Smooth muscle cell (in vitro differentiated cells): ENCODE data around the gene GRIP2. TPM values are rescaled to one million over a fixed set of nuclear protein-coding genes. Genes with fewer than 3 reads are reported as not detected.

Experiments used
- DNase-seq: peaks from one replicate; lab custom pipeline; 2025; ENCODE audit not compliant: unreplicated experiment; lab: John Stamatoyannopoulos, UW
- H2AFZ ChIP-seq: fragments of 200-600 bp; sonication (generic); 2 replicates; pipeline ENCODE4 v1.6.0; 2016; ENCODE audit warnings: antibody characterized with exemption, low read depth, mild to moderate bottlenecking
- H3F3A ChIP-seq: fragments of 200-600 bp; sonication (generic); 2 replicates; pipeline ENCODE4 v1.6.0; 2017; ENCODE audit warnings: antibody characterized with exemption, low read depth
- H3K27ac ChIP-seq: fragments of 200-600 bp; sonication (generic); 2 replicates; pipeline ENCODE4 v1.5.1; 2016; ENCODE audit warnings: low read depth, mild to moderate bottlenecking
- H3K27me3 ChIP-seq: fragments of 200-600 bp; sonication (generic); 2 replicates; pipeline ENCODE4 v1.6.1; 2016; ENCODE audit warnings: low read depth, mild to moderate bottlenecking
- H3K36me3 ChIP-seq: fragments of 200-600 bp; sonication (generic); 2 replicates; pipeline ENCODE4 v1.5.1; 2016; ENCODE audit warnings: low read depth
- H3K4me1 ChIP-seq: fragments of 200-600 bp; sonication (generic); 2 replicates; pipeline ENCODE4 v1.5.1; 2016; ENCODE audit warnings: low read depth
- H3K4me2 ChIP-seq: fragments of 200-600 bp; sonication (generic); 2 replicates; pipeline ENCODE4 v1.6.0; 2016; ENCODE audit warnings: mild to moderate bottlenecking
- H3K4me3 ChIP-seq: fragments of 200-600 bp; sonication (generic); 2 replicates; pipeline ENCODE4 v1.5.1; 2016; ENCODE audit warnings: mild to moderate bottlenecking
- H3K79me2 ChIP-seq: fragments of 200-600 bp; sonication (generic); 2 replicates; pipeline ENCODE4 v1.6.0; 2016; ENCODE audit warnings: low read depth, mild to moderate bottlenecking
- H3K9ac ChIP-seq: fragments of 200-600 bp; sonication (generic); 2 replicates; pipeline ENCODE4 v1.6.0; 2016; ENCODE audit warnings: low read depth
- H3K9me3 ChIP-seq: fragments of 200-600 bp; sonication (generic); replicated peaks from 2 replicates; pipeline ENCODE4 v1.5.1; 2016; ENCODE audit warnings: low read depth
- H4K20me1 ChIP-seq: fragments of 200-600 bp; sonication (generic); 2 replicates; pipeline ENCODE4 v1.6.0; 2016; ENCODE audit warnings: low read depth
- CTCF ChIP-seq: fragments of 200-600 bp; sonication (generic); IDR thresholded peaks from 2 replicates; pipeline ENCODE4 v1.5.1; 2017; ENCODE audit warnings: borderline replicate concordance, mild to moderate bottlenecking, antibody characterized with exemption; ENCODE audit not compliant: insufficient read depth, poor library complexity, severe bottlenecking
- WGBS: methylation state at CpG from one replicate; pipeline ENCODE4 v1.1.7; 2016; ENCODE audit warnings: low lambda C conversion rate; 5-methylcytosine and 5-hydroxymethylcytosine counted together
- polyA plus RNA-seq: library from polyadenylated mRNA; unstranded; fragments of >200 nt; fragmentation: Nextera tagmentation; extraction: Ambion mirVana; gene quantifications from 2 replicates; pipeline ENCODE4 v1.2.1, GENCODE V29; 2016
- total RNA-seq: library from RNA; depleted of rRNA; stranded (reverse); fragments of >200 nt; gene quantifications from 2 replicates; pipeline ENCODE4 v1.2.3, GENCODE V29; 2014

GRIP2 gene
- total and polyA plus RNA-seq, 2 experiments from 2014 or later = 2.0 to 6.5 TPM

- no peak overlapping the region for H3K4me2 ChIP-seq
- H3K4me1 ChIP-seq = no peaks in the 10 kb centered on the region
- no peak overlapping the region for H2AFZ ChIP-seq
- no peak overlapping the region for H3K9ac ChIP-seq
- no peak overlapping the region for H3K4me3 ChIP-seq
- no peaks in the 10 kb centered on the region for H3K36me3 ChIP-seq
- H3K27ac ChIP-seq = no peak overlapping the region
- no peaks in the 10 kb centered on the region for H4K20me1 ChIP-seq
- no peaks in the 10 kb centered on the region for H3K27me3 ChIP-seq
- no peak for TF ChIP-seq CTCF
- 91% methylated on average over 2 of the region's 2 CpGs for WGBS
- H3K79me2 ChIP-seq = no peaks in the 10 kb centered on the region
- no peaks in the 10 kb centered on the region for H3K9me3 ChIP-seq
- H3F3A ChIP-seq = no peaks in the 10 kb centered on the region
- DNase-seq = no peak
These were observed 49.3 kb downstream of the GRIP2 start for GRCh38 chr3:14490831-14491230.

GRCh38 chr3:14490255-14490654 is 49.9 kb downstream of the GRIP2 start:
- Histone ChIP-seq H3K27ac (no peak overlapping the region), H2AFZ (no peak overlapping the region), H3K36me3 (no peaks in the 10 kb centered on the region), H4K20me1 (no peaks in the 10 kb centered on the region), H3K79me2 (no peaks in the 10 kb centered on the region), H3K4me1 (no peaks in the 10 kb centered on the region), H3K4me3 (no peak overlapping the region), H3K4me2 (no peak overlapping the region), H3K9me3 (no peaks in the 10 kb centered on the region), H3K9ac (no peak overlapping the region), H3K27me3 (no peaks in the 10 kb centered on the region), H3F3A (no peaks in the 10 kb centered on the region)
- TF ChIP-seq CTCF = no peak
- no peak for DNase-seq
- WGBS = 85% methylated on average over 4 of the region's 4 CpGs

- WGBS = 88% methylated on average over 7 of the region's 7 CpGs
- no peak for DNase-seq
- H3K4me2 ChIP-seq = no peak overlapping the region
- no peaks in the 10 kb centered on the region for H3K27me3 ChIP-seq
- no peaks in the 10 kb centered on the region for H3K36me3 ChIP-seq
- H3K9me3 ChIP-seq = no peaks in the 10 kb centered on the region
- no peaks in the 10 kb centered on the region for H3F3A ChIP-seq
- H3K4me1 ChIP-seq = no peaks in the 10 kb centered on the region
- H3K27ac ChIP-seq = no peak overlapping the region
- no peak overlapping the region for H3K4me3 ChIP-seq
- H4K20me1 ChIP-seq = no peaks in the 10 kb centered on the region
- no peak overlapping the region for H2AFZ ChIP-seq
- no peaks in the 10 kb centered on the region for H3K79me2 ChIP-seq
- TF ChIP-seq CTCF = no peak
- H3K9ac ChIP-seq = no peak overlapping the region
These were observed 50.5 kb downstream of the GRIP2 start for GRCh38 chr3:14489641-14490040.

- H4K20me1 ChIP-seq = no peaks in the 10 kb centered on the region
- H3K27me3 ChIP-seq = no peaks in the 10 kb centered on the region
- H2AFZ ChIP-seq = no peak overlapping the region
- no peaks in the 10 kb centered on the region for H3K79me2 ChIP-seq
- H3K4me2 ChIP-seq = no peak overlapping the region
- H3K9ac ChIP-seq = no peak overlapping the region
- TF ChIP-seq CTCF = no peak
- WGBS = 82% methylated on average over 7 of the region's 7 CpGs
- no peak overlapping the region for H3K4me3 ChIP-seq
- DNase-seq = no peak
- H3K36me3 ChIP-seq = no peaks in the 10 kb centered on the region
- no peaks in the 10 kb centered on the region for H3K9me3 ChIP-seq
- H3F3A ChIP-seq = no peaks in the 10 kb centered on the region
- H3K27ac ChIP-seq = no peak overlapping the region
- no peaks in the 10 kb centered on the region for H3K4me1 ChIP-seq
These were observed 51.7 kb downstream of the GRIP2 start for GRCh38 chr3:14488286-14489041.
